Muscle of arm (tissue), 12 donors: Measurements from ENCODE around the gene MED20. TPM values are rescaled to one million over a fixed set of nuclear protein-coding genes. Genes with fewer than 3 reads are reported as not detected.

Experiments
- DNase-seq: peaks from one replicate; pipeline ENCODE4 v3.0.0-alpha.2; 2013
- polyA plus RNA-seq, 12 donors: library from polyadenylated mRNA; unstranded; fragments of 120-200 nt; gene quantifications; one replicate each; pipeline ENCODE4 v1.2.1, GENCODE V29; 2013; ENCODE audit not compliant: insufficient read length in 12 of 12

MED20 gene
- polyA plus RNA-seq, 12 donors, result 15.6 to 22.6 (median 19.7) TPM; not detected in 1

DNA sequence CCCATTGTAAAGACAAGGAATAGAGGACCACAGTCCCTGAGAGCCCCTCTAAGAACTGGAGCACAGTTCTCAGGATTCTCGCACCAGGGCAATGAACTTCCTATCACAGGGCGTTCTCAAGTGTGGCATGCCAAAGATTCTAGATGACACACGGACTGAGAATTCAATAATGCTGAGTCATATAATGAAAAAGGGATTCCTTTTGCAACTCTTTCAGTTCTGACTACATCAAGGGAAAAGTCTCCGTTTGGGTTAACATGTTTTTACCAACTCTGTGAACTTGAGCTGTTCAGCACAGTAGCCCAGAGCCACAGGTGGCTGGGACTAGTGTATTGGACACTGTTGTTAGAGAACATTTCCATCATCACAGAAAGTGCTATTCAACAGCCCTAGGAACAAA is 3.4 kb downstream of the MED20 start:
- DNase-seq, result no peak

DNA sequence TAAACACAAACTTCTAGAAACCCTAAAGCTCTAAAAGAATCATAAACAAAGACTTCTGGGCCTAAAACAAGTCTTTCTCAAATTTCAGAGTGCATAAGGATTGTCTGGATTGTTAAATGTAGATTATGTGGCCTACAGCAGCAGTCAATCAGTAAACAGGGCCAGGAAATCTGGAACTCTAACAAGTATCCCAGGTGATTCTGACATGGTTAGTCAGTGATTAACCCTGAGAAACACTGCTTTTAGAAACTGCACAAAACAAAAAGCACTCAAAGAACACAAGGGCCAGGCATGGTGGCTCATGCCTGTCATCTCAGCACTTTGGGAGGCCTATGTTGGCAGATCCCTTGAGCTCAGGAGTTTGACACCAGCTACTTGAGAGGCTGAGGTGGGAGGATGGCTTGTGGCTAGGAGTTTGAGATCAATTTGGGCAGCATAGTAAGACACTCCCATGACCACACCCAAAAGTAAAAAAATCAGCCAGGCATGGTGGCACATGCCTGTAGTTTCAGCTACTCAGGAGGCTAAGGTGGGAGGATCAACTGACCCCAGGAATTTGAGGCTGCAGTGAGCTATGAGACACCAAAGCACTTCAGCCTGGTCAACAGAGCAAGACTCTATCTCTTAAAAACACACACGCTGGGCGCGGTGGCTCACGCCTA is 5.9 kb downstream of the MED20 start:
- no peak for DNase-seq

- DNase-seq, result no peak
These were observed 6.6 kb downstream of the MED20 start for GRCh38 chr6:41914343-41914742.

- DNase-seq, result no peak
These were observed 11.2 kb downstream of the MED20 start for GRCh38 chr6:41909727-41910126.

DNA sequence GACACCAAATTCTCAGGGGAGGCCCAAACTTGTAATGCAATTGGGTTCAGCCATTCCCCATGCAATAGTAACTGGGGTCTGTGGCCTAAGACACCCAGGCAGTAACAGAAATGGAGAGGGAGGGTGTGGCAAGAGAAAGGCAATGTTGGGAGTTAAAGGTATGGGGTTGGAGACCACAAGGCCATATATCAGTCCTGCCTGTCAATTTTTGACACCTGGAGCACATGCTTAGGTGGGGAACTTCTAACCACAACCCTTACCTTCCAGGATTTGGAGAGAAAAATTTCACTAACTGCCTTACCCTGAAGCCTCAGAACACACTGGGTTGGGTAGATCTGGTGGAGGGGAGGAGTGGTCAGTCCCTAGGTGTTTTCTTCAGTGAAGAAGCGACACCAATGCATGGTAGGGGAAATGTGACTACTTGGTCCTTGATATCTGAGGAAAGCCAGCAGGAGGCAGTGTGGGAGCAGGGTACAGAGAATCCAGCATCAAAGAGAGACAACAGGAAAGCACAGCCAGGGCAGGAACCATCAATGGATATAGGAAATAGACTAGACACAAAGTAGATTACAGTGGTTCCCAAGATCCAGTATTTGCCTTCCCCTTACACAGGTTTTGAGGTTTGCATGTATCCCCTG is 18.9 kb downstream of the MED20 start:
- no peak for DNase-seq

DNA sequence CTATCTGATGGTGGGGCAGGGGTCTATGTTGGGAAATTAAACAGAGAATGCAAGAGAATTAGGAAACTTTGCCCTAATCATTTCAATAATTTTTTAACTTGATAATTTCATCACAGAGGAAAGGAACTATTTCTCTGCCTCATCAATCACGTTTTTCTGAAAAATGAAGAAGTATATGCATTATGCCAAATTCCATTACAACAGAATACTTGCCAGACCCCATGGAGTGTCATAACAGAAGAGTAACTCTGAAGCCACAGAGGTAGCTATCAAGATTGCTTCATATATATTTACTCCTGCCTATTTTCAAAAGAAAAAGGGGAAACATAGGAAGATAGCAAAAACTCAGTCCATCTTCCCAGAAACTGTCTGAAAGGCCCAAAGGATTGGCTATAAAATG is 20.1 kb downstream of the MED20 start:
- no peak for DNase-seq

DNA sequence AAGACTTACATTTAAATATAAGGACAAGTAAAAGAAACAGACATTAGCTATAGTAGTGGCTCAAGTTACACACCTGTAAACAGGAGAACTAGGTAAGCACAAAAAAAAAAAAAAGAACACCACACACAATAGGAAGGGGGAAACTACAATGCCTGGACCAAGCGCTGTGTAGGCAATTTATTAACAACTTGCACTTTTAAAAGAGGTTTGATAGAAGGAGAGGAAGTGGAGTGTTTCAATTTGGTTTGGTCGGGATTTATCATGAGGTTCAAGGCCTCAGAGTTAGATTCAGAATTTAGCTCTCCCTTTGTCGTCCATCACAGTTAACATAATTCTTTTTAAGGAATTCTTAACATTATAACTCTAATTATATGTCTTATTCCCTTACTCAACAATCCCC is 24.7 kb downstream of the MED20 start:
- DNase-seq, result no peak

- DNase-seq, result peak; percentile 93
These were observed 25.4 kb downstream of the MED20 start, which contains the start of gene USP49 for GRCh38 chr6:41895300-41896233. TSS of gene USP49 (minus strand) at chr6:41895375. CDS start at chr6:41806983, 88,392 bp downstream.

DNA sequence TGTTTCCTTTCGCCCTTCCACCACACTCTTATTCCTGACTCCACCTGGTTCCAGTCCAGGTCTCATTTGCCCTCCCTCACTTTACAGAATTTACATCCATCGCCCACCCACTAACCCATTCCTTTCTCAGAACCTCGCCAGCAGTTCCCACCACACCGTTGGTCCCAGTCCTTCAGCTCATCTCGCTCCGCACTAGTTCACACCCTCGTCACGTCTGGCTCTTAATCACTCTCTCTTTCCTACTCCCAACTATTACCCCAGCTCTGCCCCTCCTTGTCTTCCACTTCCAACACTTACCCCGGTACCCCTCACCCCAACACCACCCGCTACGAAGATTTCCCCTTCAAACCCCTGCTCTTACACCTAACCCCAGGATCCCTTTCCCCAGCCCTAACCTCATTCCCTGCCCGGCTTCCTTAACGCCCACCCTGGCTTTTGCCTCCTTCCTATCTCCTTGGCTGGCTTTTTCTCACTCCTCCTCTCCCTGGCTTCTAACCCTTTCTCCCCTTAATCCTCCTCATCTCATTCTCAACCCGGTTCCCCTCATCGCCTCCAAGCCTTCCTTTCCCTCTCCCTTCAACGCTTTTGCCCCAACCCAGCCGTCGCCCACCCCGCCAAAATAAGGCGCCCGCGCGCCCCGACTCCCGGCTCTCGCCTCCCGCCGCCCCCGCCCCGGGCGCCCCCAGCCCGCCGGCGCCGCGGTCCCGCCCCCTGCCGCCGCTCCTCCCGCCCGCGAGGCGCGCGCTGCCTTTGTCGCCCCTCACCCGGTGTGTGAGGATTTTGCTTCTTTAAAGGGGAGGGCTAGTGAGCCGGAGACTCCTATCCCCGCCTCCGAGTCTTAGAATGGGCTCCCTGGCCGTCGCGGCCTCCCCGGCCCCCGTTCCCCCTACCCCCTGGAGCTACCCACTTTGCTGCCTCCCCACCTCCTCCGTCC is 26.3 kb downstream of the MED20 start:
- peak; percentile 13 for DNase-seq

- no peak for DNase-seq
These were observed 27.9 kb downstream of the MED20 start for GRCh38 chr6:41892921-41893564.

DNA sequence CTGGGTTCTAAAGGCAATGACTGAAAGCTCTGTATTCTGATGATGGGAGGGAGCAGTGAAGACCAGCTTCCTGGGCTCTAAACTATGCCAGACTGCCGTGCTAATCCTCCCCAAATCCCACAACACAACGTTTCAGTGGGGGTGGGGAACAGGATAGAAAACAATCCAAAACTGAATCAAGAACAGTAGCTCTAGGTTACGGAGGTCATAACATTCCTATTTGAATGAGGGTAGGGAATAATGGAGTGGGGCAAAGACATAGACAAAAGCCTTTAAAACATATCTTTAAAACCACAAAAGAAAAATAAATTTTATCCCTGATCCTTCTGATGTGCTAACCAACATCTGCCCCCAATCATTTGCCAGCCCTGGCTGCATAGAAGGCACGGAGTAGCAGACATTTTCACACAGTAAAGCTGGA is 33.6 kb downstream of the MED20 start:
- no peak for DNase-seq

GRCh38 chr6:41885930-41886329 is 35.0 kb downstream of the MED20 start:
- DNase-seq, result no peak

GRCh38 chr6:41884957-41885356 is 36.0 kb downstream of the MED20 start:
- no peak for DNase-seq

DNA sequence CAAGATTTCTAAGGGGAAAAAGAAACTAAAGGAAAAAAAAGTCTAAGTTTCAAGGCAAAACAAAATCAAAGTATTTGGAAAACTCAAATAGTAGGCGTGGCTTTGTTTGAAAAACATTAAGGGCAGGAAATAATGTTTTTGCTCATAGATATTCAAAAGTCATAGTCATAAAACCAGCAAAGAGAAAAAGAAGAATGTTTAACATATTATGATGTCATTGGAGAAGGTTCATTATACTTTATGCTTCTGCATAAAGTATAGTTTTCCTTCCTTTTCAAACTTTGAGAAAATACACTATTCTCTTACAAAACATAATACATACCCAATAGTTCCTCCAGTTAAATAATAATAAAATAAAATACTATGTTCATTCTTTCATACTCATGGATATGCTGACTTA is 39.4 kb downstream of the MED20 start:
- no peak for DNase-seq

DNA sequence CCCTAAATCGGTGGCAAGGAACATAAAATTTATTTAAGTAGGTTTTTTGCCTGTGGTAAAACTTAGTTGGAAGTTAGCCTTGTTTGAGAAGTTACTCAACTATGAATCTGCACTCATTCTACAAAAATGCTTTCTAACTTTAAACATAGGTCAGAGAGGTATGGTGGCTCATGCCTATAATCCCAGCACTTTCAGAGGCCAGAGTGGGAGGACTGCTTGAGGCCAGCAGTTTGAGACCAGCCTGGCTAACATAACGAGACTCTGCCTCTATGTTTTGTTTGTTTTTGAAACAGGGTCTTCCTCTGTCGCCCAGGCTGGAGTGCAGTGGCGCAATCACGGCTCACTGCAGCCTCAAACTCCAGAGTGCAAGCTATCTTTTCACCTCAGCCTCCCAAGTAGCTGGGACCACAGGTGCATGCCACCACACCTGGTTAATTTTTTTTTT is 42.0 kb downstream of the MED20 start:
- no peak for DNase-seq

GRCh38 chr6:41878246-41878645 is 42.7 kb downstream of the MED20 start:
- DNase-seq, result no peak

DNA sequence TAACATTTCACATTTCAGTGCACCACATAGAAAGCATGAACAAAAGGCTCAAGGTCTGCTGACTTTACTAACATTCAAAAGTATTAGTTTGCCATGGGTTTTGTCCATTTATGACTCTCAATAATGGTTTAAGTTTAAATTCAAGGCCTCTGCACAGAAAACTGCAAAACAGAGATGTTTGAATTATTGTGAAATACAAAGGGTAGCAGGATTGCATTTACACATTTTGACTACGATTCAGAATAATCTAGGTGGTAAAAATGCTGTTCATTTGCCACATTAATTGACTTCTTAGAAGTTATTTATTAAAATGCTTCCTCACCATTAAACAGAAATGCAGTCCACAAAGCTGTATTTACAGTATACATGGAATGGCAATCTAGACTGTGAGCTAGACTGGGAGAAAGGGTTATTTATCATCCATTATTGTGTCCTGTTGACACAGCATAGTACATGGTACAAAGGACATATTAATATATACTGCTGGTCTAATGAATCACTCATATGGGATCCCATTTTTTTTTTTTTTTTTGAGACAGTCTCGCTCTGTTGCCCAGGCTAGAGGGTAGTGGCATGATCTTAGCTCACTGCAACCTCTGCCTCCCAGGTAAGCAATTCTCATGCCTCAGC is 43.8 kb downstream of the MED20 start:
- no peak for DNase-seq

DNA sequence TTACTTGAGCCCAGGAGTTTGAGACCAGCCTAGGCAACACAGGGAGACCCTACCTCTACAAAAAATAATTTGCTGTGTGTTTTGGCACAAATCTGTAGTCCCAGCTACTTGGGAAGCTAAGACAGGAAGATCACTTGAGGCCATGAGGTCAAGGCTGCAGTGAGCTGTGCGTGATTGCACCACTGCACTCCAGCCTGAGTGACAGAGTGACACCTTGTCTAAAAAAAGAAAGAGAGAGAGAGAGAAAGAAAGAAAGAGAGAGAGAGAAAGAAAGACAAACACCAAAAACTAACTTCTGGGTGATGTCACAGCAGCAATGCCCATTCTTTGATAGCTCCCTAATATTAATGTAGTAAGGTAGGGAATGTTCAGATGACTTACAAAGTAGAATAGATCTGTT is 46.2 kb downstream of the MED20 start:
- DNase-seq, result no peak

GRCh38 chr6:41872147-41872546 is 48.8 kb downstream of the MED20 start:
- DNase-seq, result no peak

DNA sequence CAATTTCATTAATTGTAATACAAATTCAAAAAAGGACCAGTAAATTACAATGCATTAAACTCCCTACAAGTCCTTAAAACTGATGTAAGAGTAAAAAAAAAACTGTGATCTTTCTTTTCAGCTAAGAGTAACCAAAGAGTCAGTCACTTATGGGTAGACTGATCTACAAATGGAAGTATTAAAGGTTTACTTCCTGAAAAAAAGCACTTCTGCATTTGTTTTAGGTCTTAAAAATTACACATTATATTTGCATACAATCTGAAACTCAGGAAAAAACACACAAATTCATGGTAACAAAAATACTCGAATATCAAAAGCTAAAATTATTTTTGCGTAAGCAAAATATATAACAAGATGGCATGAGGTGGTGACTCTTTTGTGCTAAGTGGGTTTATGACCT is 49.2 kb downstream of the MED20 start:
- no peak for DNase-seq
